T-helper 17 cell (primary cell): ENCODE measurements around the gene ZC3H11A. TPM values are rescaled to one million over a fixed set of nuclear protein-coding genes. Genes with fewer than 3 reads are reported as not detected.

ENCODE experiments used
- ATAC-seq: fragments of 150-1000 bp; cut with Tn5 transposase; 2 replicates; pipeline ENCODE4 v1.10.0; 2021; ENCODE audit warnings: mild to moderate bottlenecking, moderate library complexity
- DNase-seq, 3 donors: peaks; one replicate each; pipeline versions ENCODE4 v3.0.0 to v3.0.0-alpha.2; 2020 to 2021
- H3K9me3 ChIP-seq: one replicate; pipeline ENCODE4 v1.7.0; 2013; ENCODE audit warnings: low read length, mild to moderate bottlenecking; ENCODE audit not compliant: control insufficient read depth, poor library complexity, severe bottlenecking
- H3K27ac Mint-ChIP-seq: one replicate; pipeline ENCODE4 v1.8.0; 2022; ENCODE audit warnings: mild to moderate bottlenecking, moderate library complexity, mixed read lengths
- H3K27me3 Mint-ChIP-seq: one replicate; pipeline ENCODE4 v1.8.0; 2022; ENCODE audit warnings: mixed read lengths
- H3K36me3 Mint-ChIP-seq: one replicate; pipeline ENCODE4 v1.8.0; 2022; ENCODE audit warnings: low read depth, mixed read lengths
- H3K4me1 Mint-ChIP-seq: one replicate; pipeline ENCODE4 v1.8.0; 2022; ENCODE audit warnings: mild to moderate bottlenecking, mixed read lengths
- H3K4me3 Mint-ChIP-seq: one replicate; pipeline ENCODE4 v1.8.0; 2022; ENCODE audit warnings: mild to moderate bottlenecking, moderate library complexity, mixed read lengths
- total RNA-seq, 4 donors: library from RNA in 2 of 4; stranded (reverse) in 2 of 4; gene quantifications; one replicate each; pipeline ENCODE4 v1.2.3 and lab custom pipeline; 2022 to 2026

ZC3H11A gene
- total RNA-seq, 2 donors from 2014 or later: 71.8 to 80.5 TPM

- Mint-ChIP-seq H3K27ac (peak overlapping the region; percentile 98), H3K4me3 (peak overlapping the region; percentile 100), H3K4me1 (peaks cover 35% of the 10 kb centered on the region), H3K36me3 (peaks cover 7% of the 10 kb centered on the region), H3K27me3 (no peaks in the 10 kb centered on the region)
- ATAC-seq (no peak), DNase-seq (no peak)
- no peaks in the 10 kb centered on the region for H3K9me3 ChIP-seq
These were observed 521 bp upstream of the ZC3H11A start for GRCh38 chr1:203794764-203795440.

- no peaks in the 10 kb centered on the region for H3K27me3 Mint-ChIP-seq
- H3K27ac Mint-ChIP-seq: peak overlapping the region; percentile 98
- no peaks in the 10 kb centered on the region for H3K9me3 ChIP-seq
- peak overlapping the region; percentile 100 for H3K4me3 Mint-ChIP-seq
- peaks cover 7% of the 10 kb centered on the region for H3K36me3 Mint-ChIP-seq
- DNase-seq (peak in 1 of 3 donors; percentile 11), ATAC-seq (no peak)
- H3K4me1 Mint-ChIP-seq: peaks cover 40% of the 10 kb centered on the region
These were observed 798 bp downstream of the ZC3H11A start for GRCh38 chr1:203796236-203796605.

- ATAC-seq (no peak), DNase-seq (no peak)
- Mint-ChIP-seq H3K27me3 (no peaks in the 10 kb centered on the region), H3K4me1 (peaks cover 41% of the 10 kb centered on the region), H3K4me3 (peak overlapping the region; percentile 19), H3K36me3 (peaks cover 7% of the 10 kb centered on the region), H3K27ac (peak overlapping the region; percentile 98)
- no peaks in the 10 kb centered on the region for H3K9me3 ChIP-seq
These were observed 1.8 kb downstream of the ZC3H11A start for GRCh38 chr1:203797216-203797615.

GRCh38 chr1:203797948-203798655 is 2.7 kb downstream of the ZC3H11A start:
- Mint-ChIP-seq H3K4me1 (peaks cover 43% of the 10 kb centered on the region), H3K36me3 (peaks cover 7% of the 10 kb centered on the region), H3K27me3 (no peaks in the 10 kb centered on the region), H3K27ac (no peak overlapping the region), H3K4me3 (peak overlapping the region; percentile 10)
- DNase-seq: no peak
- H3K9me3 ChIP-seq: no peaks in the 10 kb centered on the region
- no peak for ATAC-seq

- no peak for ATAC-seq
- H3K27me3 Mint-ChIP-seq: no peaks in the 10 kb centered on the region
- no peaks in the 10 kb centered on the region for H3K9me3 ChIP-seq
- H3K4me3 Mint-ChIP-seq: no peak overlapping the region
- no peak overlapping the region for H3K27ac Mint-ChIP-seq
- H3K4me1 Mint-ChIP-seq: peaks cover 46% of the 10 kb centered on the region
- H3K36me3 Mint-ChIP-seq: peaks cover 7% of the 10 kb centered on the region
- no peak for DNase-seq
These were observed 3.7 kb downstream of the ZC3H11A start for GRCh38 chr1:203799157-203799556.

GRCh38 chr1:203799971-203800370 is 4.5 kb downstream of the ZC3H11A start:
- H3K36me3 Mint-ChIP-seq: peaks cover 7% of the 10 kb centered on the region
- no peaks in the 10 kb centered on the region for H3K9me3 ChIP-seq
- H3K27me3 Mint-ChIP-seq: no peaks in the 10 kb centered on the region
- H3K4me3 Mint-ChIP-seq: no peak overlapping the region
- peaks cover 47% of the 10 kb centered on the region for H3K4me1 Mint-ChIP-seq
- DNase-seq (no peak), ATAC-seq (no peak)
- no peak overlapping the region for H3K27ac Mint-ChIP-seq

GRCh38 chr1:203805689-203806088 is 10.3 kb downstream of the ZC3H11A start:
- DNase-seq: no peak
- H3K27me3 Mint-ChIP-seq: no peaks in the 10 kb centered on the region
- H3K4me3 Mint-ChIP-seq: no peak overlapping the region
- peaks cover 4% of the 10 kb centered on the region for H3K36me3 Mint-ChIP-seq
- H3K9me3 ChIP-seq: no peaks in the 10 kb centered on the region
- H3K27ac Mint-ChIP-seq: no peak overlapping the region
- ATAC-seq: no peak
- H3K4me1 Mint-ChIP-seq: peaks cover 20% of the 10 kb centered on the region

GRCh38 chr1:203807196-203807595 is 11.8 kb downstream of the ZC3H11A start:
- H3K27me3 Mint-ChIP-seq: no peaks in the 10 kb centered on the region
- no peak overlapping the region for H3K27ac Mint-ChIP-seq
- no peak overlapping the region for H3K4me3 Mint-ChIP-seq
- no peak for ATAC-seq
- no peak for DNase-seq
- no peaks in the 10 kb centered on the region for H3K9me3 ChIP-seq
- H3K4me1 Mint-ChIP-seq: peaks cover 21% of the 10 kb centered on the region
- H3K36me3 Mint-ChIP-seq: peaks cover 4% of the 10 kb centered on the region

GRCh38 chr1:203813581-203814341 is 18.3 kb downstream of the ZC3H11A start:
- H3K36me3 Mint-ChIP-seq: peaks cover 2% of the 10 kb centered on the region
- no peak for DNase-seq
- no peak overlapping the region for H3K4me3 Mint-ChIP-seq
- no peak for ATAC-seq
- H3K27ac Mint-ChIP-seq: no peak overlapping the region
- H3K27me3 Mint-ChIP-seq: no peaks in the 10 kb centered on the region
- no peaks in the 10 kb centered on the region for H3K9me3 ChIP-seq
- peaks cover 13% of the 10 kb centered on the region for H3K4me1 Mint-ChIP-seq

GRCh38 chr1:203818399-203818798 is 23.0 kb downstream of the ZC3H11A start:
- Mint-ChIP-seq H3K27ac (no peak overlapping the region), H3K27me3 (no peaks in the 10 kb centered on the region), H3K4me1 (peaks cover 24% of the 10 kb centered on the region), H3K36me3 (peaks cover 14% of the 10 kb centered on the region), H3K4me3 (no peak overlapping the region)
- ATAC-seq (no peak), DNase-seq (no peak)
- no peaks in the 10 kb centered on the region for H3K9me3 ChIP-seq

GRCh38 chr1:203823306-203823705 is 27.9 kb downstream of the ZC3H11A start:
- Mint-ChIP-seq H3K36me3 (peaks cover 15% of the 10 kb centered on the region), H3K4me1 (peaks cover 28% of the 10 kb centered on the region), H3K27ac (no peak overlapping the region), H3K27me3 (no peaks in the 10 kb centered on the region), H3K4me3 (no peak overlapping the region)
- ATAC-seq: no peak
- no peak for DNase-seq
- no peaks in the 10 kb centered on the region for H3K9me3 ChIP-seq

GRCh38 chr1:203826175-203826574 is 30.8 kb downstream of the ZC3H11A start:
- H3K9me3 ChIP-seq: no peaks in the 10 kb centered on the region
- peaks cover 22% of the 10 kb centered on the region for H3K4me1 Mint-ChIP-seq
- ATAC-seq (no peak), DNase-seq (no peak)
- H3K4me3 Mint-ChIP-seq: no peak overlapping the region
- H3K27ac Mint-ChIP-seq: no peak overlapping the region
- H3K27me3 Mint-ChIP-seq: no peaks in the 10 kb centered on the region
- peaks cover 14% of the 10 kb centered on the region for H3K36me3 Mint-ChIP-seq

- Mint-ChIP-seq H3K27ac (no peak overlapping the region), H3K27me3 (no peaks in the 10 kb centered on the region), H3K4me1 (peaks cover 13% of the 10 kb centered on the region), H3K36me3 (peaks cover 7% of the 10 kb centered on the region), H3K4me3 (no peak overlapping the region)
- no peak for DNase-seq
- no peak for ATAC-seq
- H3K9me3 ChIP-seq: no peaks in the 10 kb centered on the region
These were observed 32.6 kb downstream of the ZC3H11A start for GRCh38 chr1:203828002-203828401.
